Glutamatergic neuron (in vitro differentiated cells): Measurements from ENCODE around the gene DEDD2. TPM values are rescaled to one million over a fixed set of nuclear protein-coding genes. Genes with fewer than 3 reads are reported as not detected.

Source experiments
- DNase-seq: peaks from one replicate; pipeline ENCODE4 v3.0.0; 2022
- H3K27ac Mint-ChIP-seq: one replicate; pipeline ENCODE4 v1.8.0; 2020; ENCODE audit warnings: mild to moderate bottlenecking, mixed read lengths, inconsistent platforms; ENCODE audit not compliant: unreplicated experiment
- H3K27me3 Mint-ChIP-seq: one replicate; pipeline ENCODE4 v1.8.0; 2020; ENCODE audit warnings: mild to moderate bottlenecking, moderate library complexity, mixed read lengths, inconsistent platforms; ENCODE audit not compliant: unreplicated experiment
- H3K36me3 Mint-ChIP-seq: one replicate; pipeline ENCODE4 v1.8.0; 2020; ENCODE audit warnings: mild to moderate bottlenecking, mixed read lengths, inconsistent platforms; ENCODE audit not compliant: unreplicated experiment
- H3K4me1 Mint-ChIP-seq: one replicate; pipeline ENCODE4 v1.8.0; 2020; ENCODE audit warnings: mild to moderate bottlenecking, low read depth, mixed read lengths, inconsistent platforms; ENCODE audit not compliant: unreplicated experiment
- H3K4me3 Mint-ChIP-seq: one replicate; pipeline ENCODE4 v1.8.0; 2020; ENCODE audit warnings: mild to moderate bottlenecking, mixed read lengths, inconsistent platforms; ENCODE audit not compliant: unreplicated experiment
- H3K9me3 Mint-ChIP-seq: one replicate; pipeline ENCODE4 v1.8.0; 2020; ENCODE audit warnings: mild to moderate bottlenecking, moderate library complexity, mixed read lengths, inconsistent platforms; ENCODE audit not compliant: unreplicated experiment
- CTCF ChIP-seq: fragments of 200-600 bp; sonication (generic); IDR thresholded peaks from one replicate; pipeline ENCODE4 v1.5.0; 2021; ENCODE audit not compliant: partially characterized antibody, unreplicated experiment
- total RNA-seq: library from RNA; stranded (reverse); fragmentation: NEBNext Ultra II Directional; extraction: Animal tissue kit (Norgen Biotek cat#: 25700); gene quantifications from one replicate; pipeline ENCODE4 v1.2.1, GENCODE V29; 2021; ENCODE audit not compliant: unreplicated experiment

Gene DEDD2
- total RNA-seq, 1 donor from 2014 or later: 30.7 TPM

DNA sequence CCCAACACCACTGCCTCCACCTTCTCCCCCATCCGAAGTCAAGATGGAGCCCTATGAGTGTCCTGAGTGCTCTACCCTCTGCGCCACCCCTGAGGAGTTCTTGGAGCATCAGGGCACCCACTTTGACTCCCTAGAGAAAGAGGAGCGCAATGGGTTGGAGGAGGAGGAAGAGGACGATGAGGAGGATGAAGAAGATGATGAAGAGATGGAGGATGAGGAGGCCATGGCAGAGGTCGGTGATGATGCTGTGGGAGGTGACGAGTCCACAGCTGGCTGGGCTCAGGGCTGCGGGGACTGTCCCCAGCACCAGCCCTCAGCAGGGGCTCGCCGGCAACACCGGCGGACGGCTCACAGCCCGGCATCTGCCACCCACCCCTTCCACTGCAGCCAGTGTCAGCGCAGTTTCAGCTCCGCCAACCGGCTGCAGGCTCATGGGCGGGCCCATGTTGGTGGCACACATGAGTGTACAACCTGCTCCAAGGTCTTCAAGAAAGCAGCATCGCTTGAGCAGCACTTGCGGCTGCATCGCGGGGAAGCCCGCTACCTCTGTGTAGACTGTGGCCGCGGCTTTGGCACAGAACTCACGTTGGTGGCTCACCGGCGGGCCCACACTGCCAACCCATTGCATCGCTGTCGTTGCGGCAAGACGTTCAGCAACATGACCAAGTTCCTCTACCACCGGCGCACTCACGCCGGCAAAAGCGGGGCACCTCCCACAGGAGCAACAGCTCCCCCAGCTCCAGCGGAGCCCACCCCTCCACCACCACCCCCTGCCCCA, 7.7 kb upstream of the DEDD2 start:
- TF ChIP-seq CTCF: no peak
- peaks cover 3% of the 10 kb centered on the region for H3K9me3 Mint-ChIP-seq
- H3K27ac Mint-ChIP-seq: no peak overlapping the region
- peaks cover 7% of the 10 kb centered on the region for H3K27me3 Mint-ChIP-seq
- H3K36me3 Mint-ChIP-seq: peaks cover 6% of the 10 kb centered on the region
- no peak for DNase-seq
- H3K4me3 Mint-ChIP-seq: no peak overlapping the region
- peaks cover 8% of the 10 kb centered on the region for H3K4me1 Mint-ChIP-seq

DNA sequence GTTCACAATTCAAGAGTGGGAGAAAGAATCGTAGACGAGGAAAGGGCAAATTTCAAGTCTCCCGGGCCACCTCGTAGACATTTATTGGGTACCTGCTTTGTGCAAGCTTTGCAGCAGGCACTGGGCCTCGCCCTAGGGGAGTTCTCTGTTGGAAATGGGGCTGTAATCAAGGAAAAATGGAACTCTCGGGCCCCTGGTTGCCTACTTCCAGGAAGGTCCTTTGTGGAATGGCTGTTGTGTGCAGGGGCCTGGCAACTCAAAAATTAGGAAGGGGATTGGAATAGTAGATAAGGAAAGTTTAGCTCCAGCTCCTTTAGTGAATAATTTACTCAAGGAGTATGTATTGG, 3.2 kb upstream of the DEDD2 start:
- peak overlapping the region; percentile 92 for H3K27ac Mint-ChIP-seq

GRCh38 chr19:42219812-42220750, 2.6 kb upstream of the DEDD2 start, which contains the start of gene ZNF526:
Gene ZNF526 (plus strand): TSS chr19:42220312. CDS start chr19:42224404, 4,092 bp downstream.
- peaks cover 6% of the 10 kb centered on the region for H3K27me3 Mint-ChIP-seq
- H3K4me1 Mint-ChIP-seq: peaks cover 15% of the 10 kb centered on the region
- peak; percentile 98 for DNase-seq
- peaks cover 14% of the 10 kb centered on the region for H3K9me3 Mint-ChIP-seq
- peak within 1 kb of the TSS; percentile 94 for H3K27ac Mint-ChIP-seq
- peak; percentile 10 for TF ChIP-seq CTCF
- H3K36me3 Mint-ChIP-seq: no peaks in the 10 kb centered on the region
- H3K4me3 Mint-ChIP-seq: peak within 1 kb of the TSS; percentile 98

More for the DNA sequence above, 3.2 kb upstream of the DEDD2 start:
- peak overlapping the region; percentile 98 for H3K4me3 Mint-ChIP-seq
- H3K27me3 Mint-ChIP-seq: peaks cover 6% of the 10 kb centered on the region
- peaks cover 15% of the 10 kb centered on the region for H3K4me1 Mint-ChIP-seq
- H3K36me3 Mint-ChIP-seq: no peaks in the 10 kb centered on the region
- DNase-seq: no peak
- no peak for TF ChIP-seq CTCF
- peaks cover 14% of the 10 kb centered on the region for H3K9me3 Mint-ChIP-seq

GRCh38 chr19:42216653-42217519, 591 bp downstream of the DEDD2 start:
- Mint-ChIP-seq H3K27me3 (peaks cover 9% of the 10 kb centered on the region), H3K36me3 (no peaks in the 10 kb centered on the region), H3K27ac (peak overlapping the region; percentile 80), H3K4me1 (peaks cover 15% of the 10 kb centered on the region), H3K4me3 (peak overlapping the region; percentile 93), H3K9me3 (peaks cover 13% of the 10 kb centered on the region)
- no peak for TF ChIP-seq CTCF
- peak; percentile 58 for DNase-seq
